ENCODE data around the gene MPO. TPM values are rescaled to one million over a fixed set of nuclear protein-coding genes. Genes with fewer than 3 reads are reported as not detected.

The MPO gene
- total RNA-seq, 1 experiment from 2014 or later, result not detected

DNA sequence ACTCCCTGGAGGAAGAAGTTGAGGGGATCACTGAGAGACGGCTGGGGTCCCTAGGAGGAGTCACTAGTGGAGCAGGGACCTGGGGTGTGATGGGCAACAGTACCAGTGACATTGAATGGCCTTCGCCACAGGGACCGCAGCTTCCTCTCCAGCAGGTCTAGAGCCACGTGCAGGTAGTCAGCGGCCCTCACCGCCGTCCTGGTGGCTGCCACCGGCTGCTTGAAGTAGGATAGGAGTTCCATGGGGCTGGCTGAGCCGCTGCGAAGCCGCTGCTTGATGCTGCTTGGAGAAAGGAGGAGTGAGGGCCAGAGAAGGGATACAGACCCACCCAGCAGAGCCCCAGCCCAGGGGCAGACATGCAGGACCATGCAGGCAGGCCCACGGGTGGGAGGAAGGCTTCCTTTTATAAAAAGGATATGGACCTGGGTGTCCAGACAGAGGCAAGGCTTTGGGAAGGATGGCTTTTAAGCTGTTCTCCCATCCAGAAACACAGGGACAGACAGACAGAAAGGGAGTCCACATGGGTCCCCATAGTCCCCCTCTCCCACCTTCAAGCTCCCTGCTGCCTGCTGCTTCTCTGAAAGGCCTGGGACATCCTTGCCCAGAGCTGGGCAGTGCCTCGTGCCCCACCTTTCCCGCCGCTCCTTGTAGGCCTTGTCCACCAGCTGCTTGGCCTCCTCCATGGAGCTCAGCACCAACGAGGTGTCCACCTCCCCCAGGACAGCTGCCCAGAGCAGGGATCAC lies 827 bp downstream of the MPO start (continued):
- TF ChIP-seq, protein P1, sequence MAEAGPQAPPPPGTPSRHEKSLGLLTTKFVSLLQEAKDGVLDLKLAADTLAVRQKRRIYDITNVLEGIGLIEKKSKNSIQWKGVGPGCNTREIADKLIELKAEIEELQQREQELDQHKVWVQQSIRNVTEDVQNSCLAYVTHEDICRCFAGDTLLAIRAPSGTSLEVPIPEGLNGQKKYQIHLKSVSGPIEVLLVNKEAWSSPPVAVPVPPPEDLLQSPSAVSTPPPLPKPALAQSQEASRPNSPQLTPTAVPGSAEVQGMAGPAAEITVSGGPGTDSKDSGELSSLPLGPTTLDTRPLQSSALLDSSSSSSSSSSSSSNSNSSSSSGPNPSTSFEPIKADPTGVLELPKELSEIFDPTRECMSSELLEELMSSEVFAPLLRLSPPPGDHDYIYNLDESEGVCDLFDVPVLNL (CRISPR knock-in tag; IDR thresholded peaks at IDR 0.05; ENCODE audit: borderline replicate concordance, low read depth), result no peak
- TF ChIP-seq, protein P2, sequence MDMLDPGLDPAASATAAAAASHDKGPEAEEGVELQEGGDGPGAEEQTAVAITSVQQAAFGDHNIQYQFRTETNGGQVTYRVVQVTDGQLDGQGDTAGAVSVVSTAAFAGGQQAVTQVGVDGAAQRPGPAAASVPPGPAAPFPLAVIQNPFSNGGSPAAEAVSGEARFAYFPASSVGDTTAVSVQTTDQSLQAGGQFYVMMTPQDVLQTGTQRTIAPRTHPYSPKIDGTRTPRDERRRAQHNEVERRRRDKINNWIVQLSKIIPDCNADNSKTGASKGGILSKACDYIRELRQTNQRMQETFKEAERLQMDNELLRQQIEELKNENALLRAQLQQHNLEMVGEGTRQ (CRISPR knock-in tag; IDR thresholded peaks at IDR 0.05), result no peak
- TF ChIP-seq SOX15 (CRISPR knock-in tag; IDR thresholded peaks at IDR 0.05), result no peak
- TF ChIP-seq, protein P3, sequence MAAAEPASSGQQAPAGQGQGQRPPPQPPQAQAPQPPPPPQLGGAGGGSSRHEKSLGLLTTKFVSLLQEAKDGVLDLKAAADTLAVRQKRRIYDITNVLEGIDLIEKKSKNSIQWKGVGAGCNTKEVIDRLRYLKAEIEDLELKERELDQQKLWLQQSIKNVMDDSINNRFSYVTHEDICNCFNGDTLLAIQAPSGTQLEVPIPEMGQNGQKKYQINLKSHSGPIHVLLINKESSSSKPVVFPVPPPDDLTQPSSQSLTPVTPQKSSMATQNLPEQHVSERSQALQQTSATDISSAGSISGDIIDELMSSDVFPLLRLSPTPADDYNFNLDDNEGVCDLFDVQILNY (CRISPR knock-in tag; IDR thresholded peaks at IDR 0.05), result no peak
- TF ChIP-seq, protein P4, sequence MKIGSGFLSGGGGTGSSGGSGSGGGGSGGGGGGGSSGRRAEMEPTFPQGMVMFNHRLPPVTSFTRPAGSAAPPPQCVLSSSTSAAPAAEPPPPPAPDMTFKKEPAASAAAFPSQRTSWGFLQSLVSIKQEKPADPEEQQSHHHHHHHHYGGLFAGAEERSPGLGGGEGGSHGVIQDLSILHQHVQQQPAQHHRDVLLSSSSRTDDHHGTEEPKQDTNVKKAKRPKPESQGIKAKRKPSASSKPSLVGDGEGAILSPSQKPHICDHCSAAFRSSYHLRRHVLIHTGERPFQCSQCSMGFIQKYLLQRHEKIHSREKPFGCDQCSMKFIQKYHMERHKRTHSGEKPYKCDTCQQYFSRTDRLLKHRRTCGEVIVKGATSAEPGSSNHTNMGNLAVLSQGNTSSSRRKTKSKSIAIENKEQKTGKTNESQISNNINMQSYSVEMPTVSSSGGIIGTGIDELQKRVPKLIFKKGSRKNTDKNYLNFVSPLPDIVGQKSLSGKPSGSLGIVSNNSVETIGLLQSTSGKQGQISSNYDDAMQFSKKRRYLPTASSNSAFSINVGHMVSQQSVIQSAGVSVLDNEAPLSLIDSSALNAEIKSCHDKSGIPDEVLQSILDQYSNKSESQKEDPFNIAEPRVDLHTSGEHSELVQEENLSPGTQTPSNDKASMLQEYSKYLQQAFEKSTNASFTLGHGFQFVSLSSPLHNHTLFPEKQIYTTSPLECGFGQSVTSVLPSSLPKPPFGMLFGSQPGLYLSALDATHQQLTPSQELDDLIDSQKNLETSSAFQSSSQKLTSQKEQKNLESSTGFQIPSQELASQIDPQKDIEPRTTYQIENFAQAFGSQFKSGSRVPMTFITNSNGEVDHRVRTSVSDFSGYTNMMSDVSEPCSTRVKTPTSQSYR (CRISPR knock-in tag; IDR thresholded peaks at IDR 0.05), result no peak

DNA sequence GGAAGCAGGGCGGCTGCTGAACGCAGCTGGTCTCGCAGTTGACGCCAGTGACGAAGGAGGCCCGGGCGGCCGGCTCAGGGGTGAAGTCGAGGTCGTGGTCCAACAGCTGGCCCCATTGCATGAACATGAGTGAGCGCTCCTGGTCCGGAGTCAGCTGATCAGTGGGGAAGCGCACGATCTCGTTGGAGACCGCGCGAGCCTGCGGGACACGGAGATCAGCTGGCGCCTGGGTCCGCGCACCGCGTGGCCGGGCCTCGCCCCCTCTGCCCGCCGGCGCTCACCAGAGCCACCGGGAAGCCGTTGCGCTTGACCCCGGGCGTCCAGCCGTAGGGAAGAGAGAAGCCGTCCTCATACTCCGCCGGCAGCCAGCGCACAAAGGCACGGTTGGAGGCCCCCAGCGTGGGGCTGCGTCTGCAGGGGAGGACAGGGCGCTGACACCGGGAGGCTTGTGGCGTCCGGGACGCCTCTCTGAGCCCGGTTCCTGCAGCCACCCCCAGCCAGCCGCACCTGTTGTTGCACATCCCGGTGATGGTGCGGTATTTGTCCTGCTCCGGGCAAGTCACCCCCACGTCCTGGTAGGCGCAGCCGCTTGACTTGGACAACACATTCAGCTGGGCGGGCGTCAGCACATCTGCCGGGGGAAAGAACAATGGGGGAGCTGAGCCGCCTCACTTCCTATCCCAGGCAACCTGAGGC lies 1.6 kb downstream of the MPO start:
- Mint-ChIP-seq H3K27me3 (ENCODE audit: low read depth) (peaks cover 16% of the 10 kb centered on the region), H3K4me3 (no peak overlapping the region), H3K36me3 (no peaks in the 10 kb centered on the region), H3K4me1 (peaks cover 7% of the 10 kb centered on the region), H3K9me3 (no peaks in the 10 kb centered on the region), H3K27ac (no peak overlapping the region)
- TF ChIP-seq, protein P5, sequence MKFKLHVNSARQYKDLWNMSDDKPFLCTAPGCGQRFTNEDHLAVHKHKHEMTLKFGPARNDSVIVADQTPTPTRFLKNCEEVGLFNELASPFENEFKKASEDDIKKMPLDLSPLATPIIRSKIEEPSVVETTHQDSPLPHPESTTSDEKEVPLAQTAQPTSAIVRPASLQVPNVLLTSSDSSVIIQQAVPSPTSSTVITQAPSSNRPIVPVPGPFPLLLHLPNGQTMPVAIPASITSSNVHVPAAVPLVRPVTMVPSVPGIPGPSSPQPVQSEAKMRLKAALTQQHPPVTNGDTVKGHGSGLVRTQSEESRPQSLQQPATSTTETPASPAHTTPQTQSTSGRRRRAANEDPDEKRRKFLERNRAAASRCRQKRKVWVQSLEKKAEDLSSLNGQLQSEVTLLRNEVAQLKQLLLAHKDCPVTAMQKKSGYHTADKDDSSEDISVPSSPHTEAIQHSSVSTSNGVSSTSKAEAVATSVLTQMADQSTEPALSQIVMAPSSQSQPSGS (CRISPR knock-in tag; IDR thresholded peaks at IDR 0.05; ENCODE audit: borderline replicate concordance, low read depth), result no peak
- TF ChIP-seq ZNF423 (CRISPR knock-in tag; IDR thresholded peaks at IDR 0.05), result peak; percentile 51; the same call in 1 of the 2 replicates
- 0 out of 2 replicates have a peak, but pooled peaks have one; percentile 5 for TF ChIP-seq ZNF263 (CRISPR knock-in tag; IDR thresholded peaks at IDR 0.05; ENCODE audit: low read depth)
- TF ChIP-seq NFATC4 (CRISPR knock-in tag; IDR thresholded peaks at IDR 0.05), result no peak
- no peak; the same call in 1 of the 2 replicates for ATAC-seq
- no peak for DNase-seq (ENCODE audit: low spot score)
- POLR2A ChIA-PET, result no interaction called here
- CTCF ChIA-PET, result interaction anchor here (0.6 to 4.6 kb wide), 8 partner anchors 11 to 209 kb away, joined by 3 to 19 read pairs (median 4); partner anchors contain the start of genes HSF5 and RNF43

DNA sequence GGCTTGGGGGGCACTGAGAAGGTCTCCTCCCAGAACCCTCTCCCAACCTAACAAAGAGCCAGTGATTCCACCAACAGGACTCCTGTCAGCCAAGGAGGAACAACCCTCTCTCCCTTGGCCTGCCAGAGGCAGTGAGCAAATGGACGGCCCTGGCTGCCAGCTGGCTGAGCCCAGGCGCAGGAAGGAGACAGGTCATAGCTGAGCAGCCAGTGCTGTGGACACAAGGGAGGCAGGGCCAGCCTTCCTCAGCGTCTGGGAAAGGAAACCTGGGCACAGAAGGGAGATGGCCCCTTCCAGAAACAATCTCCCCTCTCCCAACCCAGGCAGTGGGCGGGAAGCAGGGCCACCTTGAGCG lies 2.1 kb downstream of the MPO start:
- ATAC-seq, result no peak
- ChIA-PET POLR2A (no interaction called here), CTCF (interaction anchor here (1.2 to 4.6 kb wide), 5 partner anchors 25 to 139 kb away, joined by 4 to 19 read pairs (median 6); partner anchors contain the start of gene RNF43)
- Mint-ChIP-seq H3K4me3 (no peak overlapping the region), H3K4me1 (peaks cover 2% of the 10 kb centered on the region), H3K27ac (no peak overlapping the region), H3K9me3 (no peaks in the 10 kb centered on the region), H3K36me3 (no peaks in the 10 kb centered on the region), H3K27me3 (ENCODE audit: low read depth) (peaks cover 16% of the 10 kb centered on the region)
- DNase-seq (ENCODE audit: low spot score), result no peak
- TF ChIP-seq NFE2L1 (CRISPR knock-in tag; IDR thresholded peaks at IDR 0.05) (no peak), ZNF416 (CRISPR knock-in tag; IDR thresholded peaks at IDR 0.05) (no peak), ZNF138 (CRISPR knock-in tag; conservative IDR thresholded peaks at IDR 0.05) (no peak), FOXK1 (CRISPR knock-in tag; IDR thresholded peaks at IDR 0.05) (no peak), SOX15 (CRISPR knock-in tag; IDR thresholded peaks at IDR 0.05) (no peak)
